WI38 (cell line): ENCODE measurements around the gene CABCOCO1.

Source experiments
- H3K4me3 ChIP-seq: 2 replicates; pipeline ENCODE4 v1.5.1; 2011; ENCODE audit warnings: low read depth, mild to moderate bottlenecking, control low read depth, low read length
- CTCF ChIP-seq: IDR thresholded peaks from 2 replicates; pipeline ENCODE4 v1.5.1; 2012; ENCODE audit warnings: low read depth, mild to moderate bottlenecking, control low read depth, low read length

CABCOCO1 gene

DNA sequence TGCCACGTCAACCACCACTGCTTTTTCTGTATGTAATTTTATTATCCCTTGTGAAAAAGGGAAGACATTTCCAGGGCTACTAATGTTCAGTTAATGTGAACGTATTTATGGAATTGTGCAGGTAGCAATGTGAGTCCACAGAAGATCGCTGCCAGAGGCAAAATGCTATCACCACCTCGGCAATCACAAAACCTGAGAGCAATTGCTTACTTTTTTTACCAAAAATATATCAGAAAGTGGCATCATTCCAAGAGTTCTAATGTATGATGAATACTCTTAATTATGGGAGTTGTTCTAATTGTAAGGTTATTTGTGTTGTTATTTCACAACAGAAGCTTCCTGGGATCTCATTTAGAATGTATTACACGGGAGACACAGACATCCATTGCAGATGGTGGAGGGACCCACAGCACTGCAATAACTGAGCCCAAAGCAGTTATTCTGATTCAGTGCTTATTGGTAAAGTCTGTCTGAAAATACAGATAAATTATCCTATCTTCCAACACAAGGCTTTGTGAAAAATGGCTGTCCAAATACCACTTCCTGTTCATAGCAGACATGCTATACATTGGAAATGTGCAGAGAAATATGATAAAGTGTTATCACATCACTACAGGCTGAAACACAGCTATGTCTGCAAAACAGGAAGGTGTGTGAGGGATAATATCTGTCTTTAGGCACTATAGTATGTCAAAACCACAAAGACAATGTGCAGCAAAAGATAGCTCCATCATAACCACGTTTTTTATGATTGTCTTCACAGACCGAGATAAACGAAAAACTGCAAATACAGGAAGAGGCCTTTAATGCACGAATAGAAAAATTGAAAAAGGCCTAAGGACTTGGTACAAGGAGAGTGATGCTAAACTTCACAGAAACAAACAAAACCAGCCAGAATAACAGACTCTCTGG is 102.7 kb downstream of the CABCOCO1 start:
- H3K4me3 ChIP-seq = no peak overlapping the region
- no peak for TF ChIP-seq CTCF

GRCh38 chr10:61766927-61767326 is 104.2 kb downstream of the CABCOCO1 start:
- no peak for TF ChIP-seq CTCF

GRCh38 chr10:61774031-61774430 is 111.3 kb downstream of the CABCOCO1 start:
- H3K4me3 ChIP-seq = no peak overlapping the region
- TF ChIP-seq CTCF = no peak

More at GRCh38 chr10:61766927-61767326, 104.2 kb downstream of the CABCOCO1 start:
- no peak overlapping the region for H3K4me3 ChIP-seq

GRCh38 chr10:61775111-61775510 is 112.4 kb downstream of the CABCOCO1 start:
- H3K4me3 ChIP-seq = no peak overlapping the region
- no peak for TF ChIP-seq CTCF

- no peak overlapping the region for H3K4me3 ChIP-seq
- TF ChIP-seq CTCF = no peak
Observed at GRCh38 chr10:61776615-61777266, 114.0 kb downstream of the CABCOCO1 start.

GRCh38 chr10:61778137-61778536 is 115.4 kb downstream of the CABCOCO1 start:
- no peak overlapping the region for H3K4me3 ChIP-seq
- no peak for TF ChIP-seq CTCF

DNA sequence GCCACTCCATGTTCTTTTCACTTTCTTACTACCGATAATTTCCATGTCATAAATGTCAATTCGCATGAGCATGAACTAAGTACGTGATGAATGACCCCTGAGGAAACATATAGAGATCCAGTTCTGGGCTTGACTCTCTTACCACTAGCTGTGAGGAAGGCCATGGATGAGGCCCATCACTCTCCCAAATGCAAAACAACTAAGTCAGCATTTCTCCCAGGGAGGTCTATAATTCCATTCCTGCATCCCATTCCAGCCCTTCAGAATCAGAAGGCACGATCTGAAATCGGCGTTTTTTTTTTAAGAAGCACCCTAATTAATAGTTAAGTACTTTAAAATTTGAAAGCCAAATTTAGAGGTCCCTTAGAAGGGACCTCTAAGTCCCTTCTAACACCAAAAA is 116.5 kb downstream of the CABCOCO1 start:
- H3K4me3 ChIP-seq = no peak overlapping the region
- no peak for TF ChIP-seq CTCF
